B cell (primary cell): Measurements from ENCODE around the gene GPC5. TPM values are rescaled to one million over a fixed set of nuclear protein-coding genes. Genes with fewer than 3 reads are reported as not detected.

ENCODE experiments used
- ATAC-seq: fragments of 200-7000 bp; cut with Tn5 transposase; one replicate; pipeline ENCODE4 v1.10.0; 2021; ENCODE audit warnings: low read depth, mild to moderate bottlenecking, moderate number of reproducible peaks, moderate library complexity
- CTCF ChIA-PET: fragments of 350-600 bp; sonication (Branson Sonifier 250); formaldehyde crosslinking; loops from one replicate; lab custom pipeline; 2021; ENCODE audit warnings: antibody characterized with exemption, inconsistent platforms; lab: Charles Lee
- POLR2A ChIA-PET: fragments of 350-600 bp; sonication (Branson Sonifier 250); formaldehyde crosslinking; loops from one replicate; lab custom pipeline; 2021; ENCODE audit warnings: antibody characterized with exemption; lab: Charles Lee
- DNase-seq: peaks from one replicate; pipeline ENCODE4 v3.0.0; 2013
- H2AFZ ChIP-seq: 2 replicates; pipeline ENCODE4 v1.6.1; 2012; ENCODE audit warnings: mild to moderate bottlenecking, low read depth, low read length; ENCODE audit not compliant: insufficient read depth, poor library complexity, severe bottlenecking
- H3K27ac ChIP-seq, 2 donors: 1 replicate in 1 of 2; 2 replicates in 1 of 2; pipeline ENCODE4 v1.5.1; 2012 to 2013; ENCODE audit warnings: low read length in 2 of 2, mild to moderate bottlenecking in 2 of 2, moderate library complexity in 1 of 2
- H3K27me3 ChIP-seq, 4 experiments: fragments of 200-600 bp in 1 of 4; sonication (generic) in 1 of 4; replicated peaks in 1 of 4; 1 replicate in 2 of 4; 2 replicates in 2 of 4; pipeline versions ENCODE4 v1.6.1 to v1.7.0; 2013 to 2016; ENCODE audit warnings: low read length in 3 of 4, mild to moderate bottlenecking in 2 of 4, mixed read lengths in 1 of 4, moderate library complexity in 1 of 4; ENCODE audit not compliant: insufficient read depth in 4 of 4, control insufficient read depth in 3 of 4; ENCODE audit errors: control extremely low read depth in 1 of 4
- H3K36me3 ChIP-seq, 2 experiments: replicated peaks in 1 of 2; 1 replicate in 1 of 2; 2 replicates in 1 of 2; pipeline versions ENCODE4 v1.6.1 to v1.7.1; 2013; ENCODE audit warnings: low read length in 1 of 2; ENCODE audit not compliant: insufficient read depth in 2 of 2, control insufficient read depth in 1 of 2; ENCODE audit errors: control extremely low read depth in 1 of 2, extremely low read depth in 1 of 2
- H3K4me1 ChIP-seq, 2 donors: fragments of 200-600 bp in 1 of 2; sonication (generic) in 1 of 2; 1 replicate in 1 of 2; 2 replicates in 1 of 2; pipeline versions ENCODE4 v1.5.1 to v1.6.1; 2013 to 2017; ENCODE audit warnings: low read length in 2 of 2; ENCODE audit not compliant: control insufficient read depth in 2 of 2, insufficient read depth in 2 of 2
- H3K4me2 ChIP-seq: replicated peaks from 2 replicates; pipeline ENCODE3; 2012; ENCODE audit warnings: mild to moderate bottlenecking, low read depth, low read length; ENCODE audit not compliant: poor library complexity, severe bottlenecking
- H3K4me3 ChIP-seq, 5 experiments: fragments of 200-600 bp in 1 of 5; sonication (generic) in 1 of 5; 1 replicate in 3 of 5; 2 replicates in 2 of 5; pipeline versions ENCODE4 v1.5.1 to v1.7.0; 2011 to 2016; ENCODE audit warnings: low read length in 4 of 5, mild to moderate bottlenecking in 4 of 5, low read depth in 2 of 5, control low read depth in 1 of 5, moderate library complexity in 1 of 5; ENCODE audit not compliant: insufficient read depth in 1 of 5; ENCODE audit errors: control extremely low read depth in 1 of 5, extremely low read depth in 1 of 5
- H3K79me2 ChIP-seq: fragments of 200-600 bp; sonication (generic); one replicate; pipeline ENCODE4 v1.6.0; 2016; ENCODE audit warnings: low read length; ENCODE audit not compliant: control insufficient read depth, insufficient read depth
- H3K9ac ChIP-seq: fragments of 200-600 bp; sonication (generic); 2 replicates; pipeline ENCODE4 v1.6.1; 2017; ENCODE audit warnings: mild to moderate bottlenecking, low read length, moderate library complexity
- H3K9me3 ChIP-seq, 3 donors: one replicate each; pipeline versions ENCODE4 v1.6.1 to v1.7.1; 2013; ENCODE audit warnings: low read length in 2 of 3; ENCODE audit not compliant: control insufficient read depth in 2 of 3, insufficient read depth in 1 of 3; ENCODE audit errors: control extremely low read depth in 1 of 3
- H4K20me1 ChIP-seq: 2 replicates; pipeline ENCODE4 v1.6.0; 2012; ENCODE audit warnings: mild to moderate bottlenecking, low read length; ENCODE audit not compliant: insufficient read depth, control insufficient read depth, poor library complexity, severe bottlenecking
- H3K27ac Mint-ChIP-seq: one replicate; pipeline ENCODE4 v1.8.0; 2021; ENCODE audit warnings: mixed read lengths
- H3K27me3 Mint-ChIP-seq: one replicate; pipeline ENCODE4 v1.8.0; 2021; ENCODE audit warnings: mixed read lengths
- H3K4me1 Mint-ChIP-seq: one replicate; pipeline ENCODE4 v1.8.0; 2021; ENCODE audit warnings: mixed read lengths
- H3K4me3 Mint-ChIP-seq: one replicate; pipeline ENCODE4 v1.8.0; 2021; ENCODE audit warnings: mixed read lengths
- H3K9me3 Mint-ChIP-seq: one replicate; pipeline ENCODE4 v1.8.0; 2022; ENCODE audit warnings: mixed read lengths; ENCODE audit not compliant: insufficient read depth
- EZH2 ChIP-seq: IDR thresholded peaks from 2 replicates; pipeline ENCODE4 v1.6.1; 2012; ENCODE audit warnings: borderline replicate concordance, low read depth, mild to moderate bottlenecking, moderate library complexity, low read length; ENCODE audit not compliant: insufficient read depth, poor library complexity, severe bottlenecking
- WGBS: methylation state at CpG from one replicate; pipeline ENCODE4 v1.1.5; 2013; ENCODE audit warnings: missing lambda C conversion rate; ENCODE audit not compliant: insufficient coverage; 5-methylcytosine and 5-hydroxymethylcytosine counted together
- intact Hi-C: fragments of 100-400 bp; cut with micrococcal nuclease; formaldehyde crosslinking; loops from one replicate; pipeline ENCODE4 v1.10.0; 2022
- polyA plus RNA-seq: library from polyadenylated mRNA; depleted of rRNA; stranded (reverse); fragments of >200 nt; gene quantifications from 2 replicates; pipeline ENCODE4 v1.2.3, GENCODE V29; 2012
- total RNA-seq, 2 donors: library from RNA; stranded (reverse); fragments of 120-200 nt in 1 of 2; gene quantifications; 1 replicate in 1 of 2; 2 replicates in 1 of 2; pipeline versions ENCODE4 v1.2.3 to v1.2.4, GENCODE V29; 2013 to 2022
- TF ChIP-seq, protein P1 (sequence below): fragments of 200-600 bp; IDR thresholded peaks from one replicate; pipeline ENCODE4 v1.8.0; 2022; ENCODE audit warnings: antibody characterized with exemption, mild to moderate bottlenecking

The GPC5 gene
- total and polyA plus RNA-seq, 2 donors (not counting 1 experiment from before 2014, with no cell fraction given) = 0.15 to 0.30 TPM

DNA sequence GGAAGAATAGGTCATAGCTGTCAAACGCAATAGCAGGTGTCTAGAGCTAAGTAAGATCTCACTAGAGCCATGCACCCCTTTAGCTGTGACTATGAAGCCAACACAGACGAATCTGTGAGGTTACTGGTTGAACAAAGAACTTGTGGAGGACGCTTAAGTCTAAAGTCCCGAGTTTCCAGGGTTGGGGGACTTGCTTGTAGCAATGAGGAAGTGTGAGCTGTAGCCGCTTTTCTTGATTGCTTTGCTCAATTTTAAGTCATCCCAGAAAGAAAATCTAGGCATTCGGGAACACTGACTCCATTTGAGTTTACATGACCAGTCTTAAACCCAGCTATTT lies 1.6 kb downstream of the GPC5 start:
- DNase-seq (peak; percentile 31), ATAC-seq (no peak)
- H3K9me3 Mint-ChIP-seq = no peaks in the 10 kb centered on the region
- no peak overlapping the region for H3K27ac Mint-ChIP-seq
- H3K4me1 Mint-ChIP-seq = peaks cover 23% of the 10 kb centered on the region
- peaks cover 17% of the 10 kb centered on the region for H3K27me3 Mint-ChIP-seq
- no peaks in the 10 kb centered on the region for H3K79me2 ChIP-seq
- peak overlapping the region; percentile 98 for H3K4me2 ChIP-seq
- peaks cover 7 to 39% (median 21%) of the 10 kb centered on the region in 4 experiments for H3K27me3 ChIP-seq
- peaks cover 21 to 22% of the 10 kb centered on the region in 2 donors for H3K4me1 ChIP-seq
- H2AFZ ChIP-seq = peak overlapping the region; percentile 81
- no peak overlapping the region for H3K27ac ChIP-seq
- no peak overlapping the region for H3K4me3 ChIP-seq
- ChIA-PET CTCF (interaction anchor here (1.6 kb wide), 1 partner anchor 54 kb away, joined by 3 read pairs; no protein-coding TSS in a partner anchor), POLR2A (no interaction called here)
- no peaks in the 10 kb centered on the region for H4K20me1 ChIP-seq
- no peaks in the 10 kb centered on the region for H3K36me3 ChIP-seq
- WGBS = 17% methylated on average over 1 of the region's 6 CpGs
- no peak overlapping the region for H3K9ac ChIP-seq
- no peak for TF ChIP-seq EZH2
- TF ChIP-seq, protein P1, sequence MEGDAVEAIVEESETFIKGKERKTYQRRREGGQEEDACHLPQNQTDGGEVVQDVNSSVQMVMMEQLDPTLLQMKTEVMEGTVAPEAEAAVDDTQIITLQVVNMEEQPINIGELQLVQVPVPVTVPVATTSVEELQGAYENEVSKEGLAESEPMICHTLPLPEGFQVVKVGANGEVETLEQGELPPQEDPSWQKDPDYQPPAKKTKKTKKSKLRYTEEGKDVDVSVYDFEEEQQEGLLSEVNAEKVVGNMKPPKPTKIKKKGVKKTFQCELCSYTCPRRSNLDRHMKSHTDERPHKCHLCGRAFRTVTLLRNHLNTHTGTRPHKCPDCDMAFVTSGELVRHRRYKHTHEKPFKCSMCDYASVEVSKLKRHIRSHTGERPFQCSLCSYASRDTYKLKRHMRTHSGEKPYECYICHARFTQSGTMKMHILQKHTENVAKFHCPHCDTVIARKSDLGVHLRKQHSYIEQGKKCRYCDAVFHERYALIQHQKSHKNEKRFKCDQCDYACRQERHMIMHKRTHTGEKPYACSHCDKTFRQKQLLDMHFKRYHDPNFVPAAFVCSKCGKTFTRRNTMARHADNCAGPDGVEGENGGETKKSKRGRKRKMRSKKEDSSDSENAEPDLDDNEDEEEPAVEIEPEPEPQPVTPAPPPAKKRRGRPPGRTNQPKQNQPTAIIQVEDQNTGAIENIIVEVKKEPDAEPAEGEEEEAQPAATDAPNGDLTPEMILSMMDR = no peak
- peak overlapping the region; percentile 82 for H3K4me3 Mint-ChIP-seq
- intact Hi-C loops = no loop called here
- peaks cover 0 to 14% (median 4%) of the 10 kb centered on the region in 3 donors for H3K9me3 ChIP-seq

DNA sequence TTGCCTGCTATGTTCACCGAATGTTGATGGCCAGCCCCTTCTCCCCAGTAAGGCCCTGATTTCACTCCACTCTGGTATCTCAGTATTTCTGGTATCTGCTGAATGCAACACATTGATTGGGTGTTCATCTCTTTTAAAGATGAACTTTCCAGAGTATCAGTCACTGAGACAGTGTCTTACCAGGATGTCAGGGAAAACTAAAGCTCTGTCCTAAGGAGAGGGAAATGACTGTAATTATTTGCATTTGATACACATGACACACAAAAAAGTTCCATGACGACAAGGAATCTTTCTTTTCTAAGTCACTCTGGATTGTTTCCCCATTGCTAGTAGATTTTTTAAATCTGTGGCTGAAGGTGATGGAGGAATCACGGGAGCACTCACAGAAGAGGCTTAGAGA lies 2.2 kb downstream of the GPC5 start:
- TF ChIP-seq, protein P1 = no peak
- no peak for TF ChIP-seq EZH2
- H3K27ac ChIP-seq = no peak overlapping the region
- no peaks in the 10 kb centered on the region for H3K36me3 ChIP-seq
- DNase-seq (no peak), ATAC-seq (no peak)
- H3K4me2 ChIP-seq = no peak overlapping the region
- no peaks in the 10 kb centered on the region for H3K9me3 Mint-ChIP-seq
- no peaks in the 10 kb centered on the region for H3K79me2 ChIP-seq
- WGBS = no CpG with 5 or more reads among the region's 3 CpGs
- peaks cover 6 to 33% (median 17%) of the 10 kb centered on the region in 4 experiments for H3K27me3 ChIP-seq
- H3K27ac Mint-ChIP-seq = no peak overlapping the region
- peaks cover 14% of the 10 kb centered on the region for H3K27me3 Mint-ChIP-seq
- intact Hi-C loops = no loop called here
- H4K20me1 ChIP-seq = no peaks in the 10 kb centered on the region
- peak overlapping the region; percentile 48 for H3K4me3 Mint-ChIP-seq
- H3K4me1 ChIP-seq = peaks cover 21 to 22% of the 10 kb centered on the region in 2 donors
- peaks cover 28% of the 10 kb centered on the region for H3K4me1 Mint-ChIP-seq
- H3K4me3 ChIP-seq = no peak overlapping the region
- ChIA-PET POLR2A (no interaction called here), CTCF (interaction anchor here (1.6 kb wide), 1 partner anchor 54 kb away, joined by 3 read pairs; no protein-coding TSS in a partner anchor)
- no peak overlapping the region for H3K9ac ChIP-seq
- no peak overlapping the region for H2AFZ ChIP-seq
- H3K9me3 ChIP-seq = peaks cover 0 to 14% (median 4%) of the 10 kb centered on the region in 3 donors
